Measurements from ENCODE around the gene PATL1. TPM values are rescaled to one million over a fixed set of nuclear protein-coding genes. Genes with fewer than 3 reads are reported as not detected.
"Not testable (repeated sequence)": the region's sequence is repeated elsewhere in the genome, so short reads cannot be mapped to it uniquely, and the experiment has no call there.

Gene PATL1
- polyA plus RNA-seq, 4 donors, result 14.5 to 36.2 (median 19.0) TPM

DNA sequence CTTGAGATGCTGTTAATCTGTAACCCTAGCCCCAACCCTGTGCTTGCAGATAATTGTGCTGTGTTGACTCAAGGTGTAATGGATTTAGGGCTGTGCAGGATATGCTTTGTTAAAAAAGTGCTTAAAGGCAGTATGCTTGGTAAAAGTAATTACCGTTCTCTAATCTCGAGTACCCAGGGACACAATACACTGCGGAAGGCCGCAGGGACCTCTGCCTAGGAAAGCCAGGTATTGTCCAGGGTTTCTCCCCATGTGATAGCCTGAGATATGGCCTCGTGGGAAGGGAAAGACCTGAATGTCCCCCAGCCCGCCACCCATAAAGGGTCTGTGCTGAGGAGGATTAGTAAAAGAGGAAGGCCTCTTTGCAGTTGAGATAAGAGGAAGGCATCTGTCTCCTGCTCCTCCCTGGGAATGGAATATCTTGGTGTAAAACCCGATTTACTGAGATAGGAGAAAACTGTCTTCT is 12.5 kb upstream of the PATL1 start:
- not testable (repeated sequence) for FAIRE-seq; H3K36me3 ChIP-seq (ENCODE audit: control insufficient read depth in 3 of 3, insufficient read depth in 2 of 3, low read depth in 1 of 3, low read length in 3 of 3); H3K27me3 ChIP-seq (ENCODE audit: control insufficient read depth in 3 of 3, insufficient read depth in 3 of 3, low read length in 3 of 3); H3K4me3 ChIP-seq (ENCODE audit: low read depth in 1 of 3, low read length in 3 of 3); H3K9me3 ChIP-seq (ENCODE audit: control insufficient read depth in 2 of 2, insufficient read depth in 1 of 2, low read depth in 1 of 2, low read length in 1 of 2)
- peaks cover 0 to 19% (median 0%) of the 10 kb centered on the region in 3 donors for H3K4me1 ChIP-seq (ENCODE audit: control insufficient read depth in 3 of 3, insufficient read depth in 2 of 3, low read depth in 1 of 3, low read length in 2 of 3)
- peak overlapping the region in 1 of 3 donors; percentile 68 for H3K27ac ChIP-seq (ENCODE audit: low read depth in 1 of 3, low read length in 2 of 3)
- 9 to 57% (median 24%) methylated on average over 7 of the region's 7 CpGs for WGBS, 3 donors
- DNase-seq, result peak; percentile 46 to 64

DNA sequence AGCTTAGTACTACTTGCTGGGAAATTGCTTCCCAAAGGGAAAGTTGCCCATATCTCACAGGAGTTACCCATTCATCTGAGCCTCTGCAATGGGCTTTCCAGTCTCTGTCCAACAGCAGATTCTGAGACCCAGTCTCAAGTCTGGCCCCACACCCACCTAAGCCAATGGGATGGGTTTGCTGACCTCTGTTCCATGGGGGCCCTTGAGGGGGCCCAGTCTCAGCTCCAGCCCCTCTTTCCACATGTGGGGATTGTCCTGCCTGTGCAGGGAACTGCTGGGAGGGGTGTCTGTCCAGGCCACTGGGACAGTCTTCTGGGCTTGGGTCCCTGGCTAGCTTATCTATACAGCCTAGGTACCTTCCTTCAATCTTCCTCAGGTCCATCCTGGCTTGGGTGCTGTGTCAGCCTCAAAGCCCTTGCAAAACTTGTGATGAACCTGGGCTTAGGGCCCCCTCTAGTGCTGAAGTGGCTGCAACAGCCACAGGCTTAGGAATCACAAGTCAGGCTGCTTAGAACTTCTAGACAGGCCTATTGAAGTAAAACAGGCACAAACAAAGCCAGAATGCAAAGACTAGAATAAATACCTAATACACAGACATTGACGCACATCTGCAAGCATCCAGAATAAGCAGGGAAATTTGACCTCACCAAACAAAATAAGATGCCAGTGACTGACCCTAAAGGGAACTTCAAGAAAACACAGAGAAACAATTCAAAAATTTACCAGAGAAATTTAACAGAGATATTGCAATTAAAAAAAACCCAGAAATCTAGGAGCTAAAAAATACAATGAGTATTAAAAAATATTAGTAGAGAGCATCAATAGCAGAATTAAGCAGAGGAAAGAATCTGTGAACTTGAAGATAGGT is 11.7 kb upstream of the PATL1 start:
- FAIRE-seq (no peak), DNase-seq (peak; percentile 82 to 87)
- peaks cover 0 to 26% (median 0%) of the 10 kb centered on the region in 3 donors for H3K4me1 ChIP-seq (ENCODE audit: control insufficient read depth in 3 of 3, insufficient read depth in 2 of 3, low read depth in 1 of 3, low read length in 2 of 3)
- H3K4me3 ChIP-seq (ENCODE audit: low read depth in 1 of 3, low read length in 3 of 3), result no peak overlapping the region
- H3K27ac ChIP-seq (ENCODE audit: low read depth in 1 of 3, low read length in 2 of 3), result peak overlapping the region in 1 of 3 donors; percentile 68
- H3K27me3 ChIP-seq (ENCODE audit: control insufficient read depth in 3 of 3, insufficient read depth in 3 of 3, low read length in 3 of 3), result no peaks in the 10 kb centered on the region
- WGBS, 3 donors, result 49 to 58% (median 56%) methylated on average over 1 of the region's 1 CpG
- H3K9me3 ChIP-seq (ENCODE audit: control insufficient read depth in 2 of 2, insufficient read depth in 1 of 2, low read depth in 1 of 2, low read length in 1 of 2), result no peaks in the 10 kb centered on the region
- no peaks in the 10 kb centered on the region for H3K36me3 ChIP-seq (ENCODE audit: control insufficient read depth in 3 of 3, insufficient read depth in 2 of 3, low read depth in 1 of 3, low read length in 3 of 3)

DNA sequence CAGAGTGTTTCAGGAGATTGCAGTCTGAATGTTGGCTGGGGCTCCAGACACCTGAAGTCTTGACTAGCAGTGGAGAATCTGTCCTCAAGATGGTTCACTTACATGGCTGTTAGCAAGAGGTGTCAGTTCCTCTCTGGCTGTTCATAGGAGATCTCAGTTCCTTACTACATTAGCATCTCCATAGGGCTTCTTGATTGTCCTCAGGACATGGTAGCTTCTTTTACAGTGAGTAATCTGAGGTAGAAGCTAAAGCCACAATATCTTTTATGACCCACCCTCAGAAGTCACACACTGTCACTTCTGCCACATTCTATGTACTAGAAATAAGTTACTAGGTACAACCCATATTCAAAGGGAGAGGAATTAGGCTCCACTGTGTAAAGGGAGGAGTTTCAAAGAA is 10.5 kb upstream of the PATL1 start:
- no peak for DNase-seq
- no peaks in the 10 kb centered on the region for H3K27me3 ChIP-seq (ENCODE audit: control insufficient read depth in 3 of 3, insufficient read depth in 3 of 3, low read length in 3 of 3)
- H3K36me3 ChIP-seq (ENCODE audit: control insufficient read depth in 3 of 3, insufficient read depth in 2 of 3, low read depth in 1 of 3, low read length in 3 of 3), result no peaks in the 10 kb centered on the region
- no peak overlapping the region for H3K4me3 ChIP-seq (ENCODE audit: low read depth in 1 of 3, low read length in 3 of 3)
- H3K27ac ChIP-seq (ENCODE audit: low read depth in 1 of 3, low read length in 2 of 3), result no peak overlapping the region
- no peaks in the 10 kb centered on the region for H3K9me3 ChIP-seq (ENCODE audit: control insufficient read depth in 2 of 2, insufficient read depth in 1 of 2, low read depth in 1 of 2, low read length in 1 of 2)
- H3K4me1 ChIP-seq (ENCODE audit: control insufficient read depth in 3 of 3, insufficient read depth in 2 of 3, low read depth in 1 of 3, low read length in 2 of 3), result peaks cover 0 to 26% (median 0%) of the 10 kb centered on the region in 3 donors
- FAIRE-seq, result no peak

DNA sequence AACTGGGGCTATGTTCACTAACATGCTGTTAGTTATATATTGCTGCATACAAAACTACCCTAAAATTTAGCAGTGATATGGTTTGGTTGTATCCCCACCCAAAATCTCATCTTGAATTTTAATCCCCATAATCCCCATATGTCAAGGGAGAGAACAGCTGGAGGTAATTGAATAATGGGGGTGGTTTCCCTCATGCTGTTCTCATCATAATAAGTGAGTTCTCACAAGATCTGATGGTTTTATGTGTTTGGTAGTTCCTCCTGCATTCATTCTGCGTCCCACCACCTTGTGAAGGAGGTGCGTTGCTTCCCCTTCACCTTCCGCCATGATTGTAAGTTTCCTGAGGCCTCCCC is 10.0 kb upstream of the PATL1 start:
- Histone ChIP-seq H3K27ac (ENCODE audit: low read depth in 1 of 3, low read length in 2 of 3) (no peak overlapping the region), H3K27me3 (ENCODE audit: control insufficient read depth in 3 of 3, insufficient read depth in 3 of 3, low read length in 3 of 3) (no peaks in the 10 kb centered on the region), H3K4me3 (ENCODE audit: low read depth in 1 of 3, low read length in 3 of 3) (no peak overlapping the region), H3K9me3 (ENCODE audit: control insufficient read depth in 2 of 2, insufficient read depth in 1 of 2, low read depth in 1 of 2, low read length in 1 of 2) (no peaks in the 10 kb centered on the region), H3K4me1 (ENCODE audit: control insufficient read depth in 3 of 3, insufficient read depth in 2 of 3, low read depth in 1 of 3, low read length in 2 of 3) (peaks cover 0 to 26% (median 0%) of the 10 kb centered on the region in 3 donors), H3K36me3 (ENCODE audit: control insufficient read depth in 3 of 3, insufficient read depth in 2 of 3, low read depth in 1 of 3, low read length in 3 of 3) (no peaks in the 10 kb centered on the region)
- no peak for DNase-seq
- no peak for FAIRE-seq
- 94 to 96% (median 96%) methylated on average over 3 of the region's 3 CpGs for WGBS, 3 donors

DNA sequence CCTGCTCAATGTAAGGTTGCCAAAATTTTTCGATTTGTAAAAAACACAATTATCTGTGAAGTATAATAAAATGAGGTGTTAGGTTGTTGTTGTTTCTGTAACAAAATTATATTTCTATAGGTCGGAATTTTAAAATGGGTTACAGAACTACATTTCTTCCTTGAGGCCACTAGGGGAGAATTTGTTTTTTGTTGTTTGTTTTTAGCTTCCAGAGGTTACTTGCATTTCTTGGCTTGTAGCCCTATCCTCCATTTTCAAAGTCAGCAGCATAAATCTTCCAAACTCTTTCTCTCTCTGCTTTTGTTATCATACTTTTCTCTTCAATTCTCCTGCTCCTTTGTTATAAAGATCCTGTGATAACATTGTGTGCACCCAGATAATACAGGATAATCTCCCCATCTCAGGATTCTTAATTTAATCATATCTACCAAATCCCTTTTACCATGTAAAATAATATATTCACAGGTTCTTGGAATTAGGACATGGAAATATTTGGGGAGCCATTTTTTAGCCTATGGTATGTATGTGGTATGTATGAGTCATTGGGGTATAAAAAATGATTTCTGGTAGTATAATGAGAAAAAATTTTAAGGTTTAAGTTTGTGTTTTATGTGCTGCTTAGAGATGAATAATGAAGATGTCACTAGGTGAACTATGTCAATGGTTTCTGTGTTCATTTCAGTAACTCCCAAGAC is 9.4 kb upstream of the PATL1 start:
- DNase-seq (no peak), FAIRE-seq (no peak)
- Histone ChIP-seq H3K36me3 (ENCODE audit: control insufficient read depth in 3 of 3, insufficient read depth in 2 of 3, low read depth in 1 of 3, low read length in 3 of 3) (no peaks in the 10 kb centered on the region), H3K9me3 (ENCODE audit: control insufficient read depth in 2 of 2, insufficient read depth in 1 of 2, low read depth in 1 of 2, low read length in 1 of 2) (no peaks in the 10 kb centered on the region), H3K27ac (ENCODE audit: low read depth in 1 of 3, low read length in 2 of 3) (no peak overlapping the region), H3K27me3 (ENCODE audit: control insufficient read depth in 3 of 3, insufficient read depth in 3 of 3, low read length in 3 of 3) (no peaks in the 10 kb centered on the region), H3K4me1 (ENCODE audit: control insufficient read depth in 3 of 3, insufficient read depth in 2 of 3, low read depth in 1 of 3, low read length in 2 of 3) (peaks cover 0 to 26% (median 0%) of the 10 kb centered on the region in 3 donors), H3K4me3 (ENCODE audit: low read depth in 1 of 3, low read length in 3 of 3) (no peak overlapping the region)
- WGBS, 3 donors, result 89 to 95% (median 95%) methylated on average over 2 of the region's 2 CpGs

DNA sequence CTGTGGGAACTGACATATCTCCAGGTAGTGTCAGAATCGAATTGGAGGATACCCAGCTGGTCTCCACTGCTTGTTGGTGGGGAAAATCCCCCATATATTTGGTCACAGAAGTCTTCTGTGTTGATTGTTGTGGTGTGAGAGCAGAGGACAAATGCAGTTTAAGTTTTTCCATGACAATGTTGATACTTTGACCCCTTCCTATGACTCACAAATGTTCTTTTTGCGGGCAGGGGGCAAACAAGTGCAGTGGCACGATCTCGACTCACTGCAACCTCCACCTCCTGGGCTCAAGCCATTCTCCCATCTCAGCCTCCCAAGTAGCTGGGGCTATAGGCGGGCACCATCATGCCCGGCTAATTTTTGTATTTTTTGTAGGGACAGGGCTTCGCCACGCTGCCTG is 7.4 kb upstream of the PATL1 start:
- Histone ChIP-seq H3K4me1 (ENCODE audit: control insufficient read depth in 3 of 3, insufficient read depth in 2 of 3, low read depth in 1 of 3, low read length in 2 of 3) (peaks cover 0 to 23% (median 0%) of the 10 kb centered on the region in 3 donors), H3K27ac (ENCODE audit: low read depth in 1 of 3, low read length in 2 of 3) (no peak overlapping the region), H3K27me3 (ENCODE audit: control insufficient read depth in 3 of 3, insufficient read depth in 3 of 3, low read length in 3 of 3) (no peaks in the 10 kb centered on the region), H3K36me3 (ENCODE audit: control insufficient read depth in 3 of 3, insufficient read depth in 2 of 3, low read depth in 1 of 3, low read length in 3 of 3) (no peaks in the 10 kb centered on the region), H3K9me3 (ENCODE audit: control insufficient read depth in 2 of 2, insufficient read depth in 1 of 2, low read depth in 1 of 2, low read length in 1 of 2) (no peaks in the 10 kb centered on the region), H3K4me3 (ENCODE audit: low read depth in 1 of 3, low read length in 3 of 3) (no peak overlapping the region)
- 53 to 79% (median 67%) methylated on average over 8 of the region's 8 CpGs for WGBS, 3 donors
- FAIRE-seq, result no peak
- peak; percentile 60 to 61 for DNase-seq

DNA sequence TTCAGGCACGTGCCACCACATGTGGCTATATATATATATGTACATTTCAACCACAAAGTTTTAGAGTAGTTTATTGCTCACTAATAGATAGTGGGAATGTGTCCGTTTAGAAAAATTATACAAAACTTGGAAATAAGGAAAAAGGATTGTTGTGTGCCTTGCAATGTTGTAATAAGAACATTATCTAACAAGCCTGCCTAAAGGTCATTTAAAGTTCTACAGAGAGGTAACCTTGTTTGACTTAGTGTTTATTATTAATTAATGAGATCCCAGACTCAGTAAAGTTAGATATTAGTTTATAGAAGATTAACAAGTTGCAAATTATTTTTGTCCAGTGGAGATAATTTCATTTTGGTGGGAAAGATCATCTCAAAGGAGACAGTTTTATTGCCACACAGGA is 5.5 kb upstream of the PATL1 start:
- DNase-seq, result peak in 1 of 2 donors; percentile 30
- H3K27ac ChIP-seq (ENCODE audit: low read depth in 1 of 3, low read length in 2 of 3), result no peak overlapping the region
- WGBS, 3 donors, result 12 to 45% (median 25%) methylated on average over 2 of the region's 2 CpGs
- H3K4me3 ChIP-seq (ENCODE audit: low read depth in 1 of 3, low read length in 3 of 3), result no peak overlapping the region
- no peaks in the 10 kb centered on the region for H3K36me3 ChIP-seq (ENCODE audit: control insufficient read depth in 3 of 3, insufficient read depth in 2 of 3, low read depth in 1 of 3, low read length in 3 of 3)
- H3K27me3 ChIP-seq (ENCODE audit: control insufficient read depth in 3 of 3, insufficient read depth in 3 of 3, low read length in 3 of 3), result no peaks in the 10 kb centered on the region
- H3K9me3 ChIP-seq (ENCODE audit: control insufficient read depth in 2 of 2, insufficient read depth in 1 of 2, low read depth in 1 of 2, low read length in 1 of 2), result no peaks in the 10 kb centered on the region
- peaks cover 0 to 16% (median 3%) of the 10 kb centered on the region in 3 donors for H3K4me1 ChIP-seq (ENCODE audit: control insufficient read depth in 3 of 3, insufficient read depth in 2 of 3, low read depth in 1 of 3, low read length in 2 of 3)
- no peak for FAIRE-seq

DNA sequence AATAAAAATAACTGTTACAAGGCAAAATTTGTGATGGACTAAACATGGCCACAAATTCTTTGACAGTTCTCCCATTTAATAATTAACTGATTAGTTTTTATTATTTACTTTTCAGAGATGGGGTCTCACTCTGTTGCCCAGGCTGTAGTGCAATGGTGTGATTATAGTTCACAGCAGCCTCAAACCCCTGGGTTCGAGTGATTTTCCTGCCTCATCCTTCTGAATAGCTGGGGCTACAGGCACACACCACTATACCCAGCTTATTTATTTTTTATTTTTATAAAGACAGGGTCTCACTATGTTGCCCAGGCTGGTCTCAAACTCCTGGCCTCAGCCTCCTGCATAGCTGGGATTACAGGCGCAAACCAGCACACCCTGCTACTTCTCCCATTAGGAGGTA is 4.5 kb upstream of the PATL1 start:
- Histone ChIP-seq H3K36me3 (ENCODE audit: control insufficient read depth in 3 of 3, insufficient read depth in 2 of 3, low read depth in 1 of 3, low read length in 3 of 3) (no peaks in the 10 kb centered on the region), H3K27ac (ENCODE audit: low read depth in 1 of 3, low read length in 2 of 3) (no peak overlapping the region), H3K27me3 (ENCODE audit: control insufficient read depth in 3 of 3, insufficient read depth in 3 of 3, low read length in 3 of 3) (no peaks in the 10 kb centered on the region), H3K4me3 (ENCODE audit: low read depth in 1 of 3, low read length in 3 of 3) (no peak overlapping the region), H3K9me3 (ENCODE audit: control insufficient read depth in 2 of 2, insufficient read depth in 1 of 2, low read depth in 1 of 2, low read length in 1 of 2) (no peaks in the 10 kb centered on the region), H3K4me1 (ENCODE audit: control insufficient read depth in 3 of 3, insufficient read depth in 2 of 3, low read depth in 1 of 3, low read length in 2 of 3) (peaks cover 0 to 16% (median 3%) of the 10 kb centered on the region in 3 donors)
- 88 to 93% (median 90%) methylated on average over 2 of the region's 2 CpGs for WGBS, 3 donors
- FAIRE-seq (no peak), DNase-seq (no peak)

Data from small intestine (tissue), 7 donors.